Left lung (tissue), 10 donors: ENCODE measurements around the gene MDM4. TPM values are rescaled to one million over a fixed set of nuclear protein-coding genes. Genes with fewer than 3 reads are reported as not detected.

ENCODE experiments used
- ATAC-seq: fragments of 200-7000 bp; cut with Tn5 transposase; one replicate; pipeline ENCODE4 v1.9.1; 2020; ENCODE audit warnings: moderate library complexity
- DNase-seq, 4 donors: peaks; one replicate each; pipeline ENCODE4 v3.0.0-alpha.2; 2013 to 2020
- H3K27ac ChIP-seq, 2 donors: fragments of 200-600 bp; sonication (generic) in 1 of 2; one replicate each; pipeline versions ENCODE4 v1.5.0 to v1.8.0; 2020 to 2021
- H3K27me3 ChIP-seq, 2 donors: fragments of 200-600 bp; sonication (generic) in 1 of 2; one replicate each; pipeline versions ENCODE4 v1.5.0 to v1.8.0; 2020 to 2021
- H3K36me3 ChIP-seq, 2 donors: fragments of 200-600 bp; sonication (generic) in 1 of 2; one replicate each; pipeline versions ENCODE4 v1.5.0 to v1.8.0; 2020 to 2021
- H3K4me1 ChIP-seq, 2 donors: fragments of 200-600 bp; one replicate each; pipeline ENCODE4 v1.8.0; 2021
- H3K4me3 ChIP-seq, 2 donors: fragments of 200-600 bp; sonication (generic) in 1 of 2; one replicate each; pipeline versions ENCODE4 v1.5.0 to v1.8.0; 2020 to 2021; ENCODE audit warnings: mild to moderate bottlenecking in 1 of 2
- H3K9me3 ChIP-seq, 2 donors: fragments of 200-600 bp; sonication (generic) in 1 of 2; one replicate each; pipeline versions ENCODE4 v1.5.0 to v1.8.0; 2020 to 2021
- CTCF ChIP-seq, 2 donors: fragments of 200-600 bp; sonication (generic) in 1 of 2; IDR thresholded peaks; one replicate each; pipeline versions ENCODE4 v1.5.0 to v1.8.0; 2021; ENCODE audit warnings: antibody characterized with exemption in 2 of 2
- intact Hi-C, 2 donors: fragments of 100-400 bp; cut with DNase I; formaldehyde crosslinking; loops; one replicate each; pipeline versions ENCODE4 v1.11.2 to v1.14.2; 2022
- polyA plus RNA-seq, 6 donors: library from polyadenylated mRNA; unstranded; fragments of 120-200 nt; gene quantifications; one replicate each; pipeline ENCODE4 v1.2.1, GENCODE V29; 2013; ENCODE audit not compliant: insufficient read length in 6 of 6
- total RNA-seq, 2 donors: library from RNA; stranded (reverse); fragmentation: NEBNext Ultra II Directional; extraction: Animal tissue kit (Norgen Biotek cat#: 25700); gene quantifications; one replicate each; pipeline ENCODE4 v1.2.1, GENCODE V29; 2021
- donor health status: DM: no; HTN: yes; CAD: no.
- donor health status: DM: no; HTN: no; CAD: no.

The MDM4 gene
- total and polyA plus RNA-seq, 8 donors: 46.7 to 93.0 (median 77.9) TPM

- ATAC-seq (peak; percentile 23), DNase-seq (no peak)
- intact Hi-C loops: loop anchor here in 1 of 2 donors (10.0 kb wide), 1 partner anchor 192 kb away; no protein-coding TSS in a partner anchor
- TF ChIP-seq CTCF (IDR thresholded peaks at IDR 0.05): no peak
- Histone ChIP-seq H3K4me3 (no peak overlapping the region), H3K9me3 (no peaks in the 10 kb centered on the region), H3K4me1 (peaks cover 0 to 3% of the 10 kb centered on the region in 2 donors), H3K27me3 (no peaks in the 10 kb centered on the region), H3K36me3 (peaks cover 0 to 38% of the 10 kb centered on the region in 2 donors), H3K27ac (no peak overlapping the region)
These were observed 57.0 kb downstream of the MDM4 start for GRCh38 chr1:204572923-204573922.

- no peak for ATAC-seq
- no peaks in the 10 kb centered on the region for H3K9me3 ChIP-seq
- intact Hi-C loops: loop anchor here in 1 of 2 donors (10.0 kb wide), 1 partner anchor 191 kb away; no protein-coding TSS in a partner anchor
- H3K36me3 ChIP-seq: peaks cover 0 to 33% of the 10 kb centered on the region in 2 donors
- peaks cover 0 to 13% of the 10 kb centered on the region in 2 donors for H3K4me1 ChIP-seq
- TF ChIP-seq CTCF (IDR thresholded peaks at IDR 0.05): no peak
- no peaks in the 10 kb centered on the region for H3K27me3 ChIP-seq
- no peak for DNase-seq
- no peak overlapping the region for H3K4me3 ChIP-seq
- no peak overlapping the region for H3K27ac ChIP-seq
These were observed 58.0 kb downstream of the MDM4 start for GRCh38 chr1:204574016-204574864.

DNA sequence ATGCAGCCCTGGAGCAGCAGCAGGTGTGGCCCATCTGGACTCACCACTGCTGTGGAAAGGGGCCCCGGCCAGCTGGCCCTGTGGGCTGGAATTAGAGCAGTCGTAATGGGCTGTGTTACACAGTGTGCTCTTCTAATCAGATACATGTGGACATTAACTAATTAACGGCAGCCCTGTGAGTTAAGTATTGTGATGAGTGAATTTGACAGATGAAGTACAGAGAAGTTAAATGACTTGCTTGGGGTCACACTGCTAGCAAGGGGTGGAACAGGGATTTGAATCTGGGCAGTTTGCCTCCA, 58.6 kb downstream of the MDM4 start:
- intact Hi-C loops: loop anchor here in 1 of 2 donors (10.0 kb wide), 1 partner anchor 190 kb away; no protein-coding TSS in a partner anchor
- no peaks in the 10 kb centered on the region for H3K9me3 ChIP-seq
- no peak overlapping the region for H3K27ac ChIP-seq
- peak in 2 of 4 donors; percentile 32 to 54 for DNase-seq
- no peak for TF ChIP-seq CTCF (IDR thresholded peaks at IDR 0.05)
- H3K36me3 ChIP-seq: peaks cover 0 to 28% of the 10 kb centered on the region in 2 donors
- H3K4me3 ChIP-seq: no peak overlapping the region
- H3K27me3 ChIP-seq: no peaks in the 10 kb centered on the region
- ATAC-seq: no peak
- H3K4me1 ChIP-seq: peaks cover 0 to 14% of the 10 kb centered on the region in 2 donors

DNA sequence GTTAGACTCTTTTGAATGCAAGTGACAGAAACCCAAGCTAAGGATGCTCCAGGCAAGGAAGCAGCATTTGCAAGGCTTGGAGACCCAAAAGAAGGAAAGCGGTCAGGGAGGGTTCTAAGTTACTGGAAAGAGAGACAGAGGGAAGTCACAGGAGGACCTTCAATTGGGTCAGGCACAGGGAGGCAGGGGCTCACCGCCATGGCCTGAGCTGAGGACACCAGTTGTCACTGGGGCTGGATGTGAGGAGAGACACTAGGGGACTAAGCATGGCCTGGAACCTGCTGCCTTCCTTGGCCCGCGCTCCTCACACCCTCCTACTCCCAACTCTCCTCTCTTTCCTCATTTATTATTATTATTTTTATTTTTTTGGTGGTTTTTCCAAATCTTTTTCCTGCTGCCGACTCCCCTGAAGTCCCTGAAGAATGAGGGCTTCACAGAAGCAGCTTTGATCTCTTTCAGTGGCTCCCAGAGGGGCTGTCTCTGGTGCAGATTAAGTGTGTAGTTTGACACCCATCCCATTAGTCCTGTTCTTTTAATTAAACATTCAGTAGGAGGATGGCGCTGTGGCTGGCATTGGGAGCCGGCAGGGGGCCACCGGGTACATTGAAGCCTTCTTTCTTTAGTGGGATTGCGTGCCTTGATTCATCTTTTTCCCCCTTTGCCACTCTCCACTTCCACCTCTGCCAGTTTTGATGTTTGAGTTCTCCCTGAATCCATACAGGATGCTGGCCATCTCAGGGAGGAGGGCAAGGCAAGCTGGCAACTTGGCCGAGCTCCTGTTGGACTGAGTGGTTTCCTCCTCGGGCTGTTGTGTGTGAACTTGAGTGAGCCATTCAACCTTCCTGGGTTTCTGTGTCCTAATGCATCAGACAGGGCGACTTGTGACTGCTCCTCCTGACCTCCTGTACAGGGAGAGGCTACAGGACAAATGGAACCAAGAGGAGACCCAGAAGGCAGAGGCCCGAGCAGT, 59.3 kb downstream of the MDM4 start:
- ATAC-seq (no peak), DNase-seq (no peak)
- Histone ChIP-seq H3K27me3 (no peaks in the 10 kb centered on the region), H3K9me3 (no peaks in the 10 kb centered on the region), H3K36me3 (peaks cover 0 to 22% of the 10 kb centered on the region in 2 donors), H3K27ac (no peak overlapping the region), H3K4me1 (peaks cover 0 to 14% of the 10 kb centered on the region in 2 donors), H3K4me3 (no peak overlapping the region)
- intact Hi-C loops: loop anchor here in 1 of 2 donors (10.0 kb wide), 1 partner anchor 189 kb away; no protein-coding TSS in a partner anchor
- no peak for TF ChIP-seq CTCF (IDR thresholded peaks at IDR 0.05)
